HG02870 (cell line): ENCODE data around the gene LIMS2.
A peak's percentile ranks its signal among the peaks of the same experiment; 100 is the strongest.

ENCODE experiments used
- ATAC-seq: cut with Tn5 transposase; IDR thresholded peaks from one replicate; pipeline ENCODE4 v1.9.1; 2021; ENCODE audit warnings: mild to moderate bottlenecking, moderate library complexity; ENCODE audit not compliant: unreplicated experiment

Gene LIMS2

GRCh38 chr2:127701651-127702394 is 26.5 kb upstream of the LIMS2 start:
- ATAC-seq, result peak; percentile 34

- ATAC-seq, result peak; percentile 70
These were observed 25.9 kb upstream of the LIMS2 start, which contains the start of gene SFT2D3 for GRCh38 chr2:127701193-127701650. Gene SFT2D3, plus strand, starts transcription at chr2:127701497. Its CDS starts 32 bp downstream, at chr2:127701529.

GRCh38 chr2:127700527-127701192 is 25.3 kb upstream of the LIMS2 start:
- ATAC-seq, result peak; percentile 49

DNA sequence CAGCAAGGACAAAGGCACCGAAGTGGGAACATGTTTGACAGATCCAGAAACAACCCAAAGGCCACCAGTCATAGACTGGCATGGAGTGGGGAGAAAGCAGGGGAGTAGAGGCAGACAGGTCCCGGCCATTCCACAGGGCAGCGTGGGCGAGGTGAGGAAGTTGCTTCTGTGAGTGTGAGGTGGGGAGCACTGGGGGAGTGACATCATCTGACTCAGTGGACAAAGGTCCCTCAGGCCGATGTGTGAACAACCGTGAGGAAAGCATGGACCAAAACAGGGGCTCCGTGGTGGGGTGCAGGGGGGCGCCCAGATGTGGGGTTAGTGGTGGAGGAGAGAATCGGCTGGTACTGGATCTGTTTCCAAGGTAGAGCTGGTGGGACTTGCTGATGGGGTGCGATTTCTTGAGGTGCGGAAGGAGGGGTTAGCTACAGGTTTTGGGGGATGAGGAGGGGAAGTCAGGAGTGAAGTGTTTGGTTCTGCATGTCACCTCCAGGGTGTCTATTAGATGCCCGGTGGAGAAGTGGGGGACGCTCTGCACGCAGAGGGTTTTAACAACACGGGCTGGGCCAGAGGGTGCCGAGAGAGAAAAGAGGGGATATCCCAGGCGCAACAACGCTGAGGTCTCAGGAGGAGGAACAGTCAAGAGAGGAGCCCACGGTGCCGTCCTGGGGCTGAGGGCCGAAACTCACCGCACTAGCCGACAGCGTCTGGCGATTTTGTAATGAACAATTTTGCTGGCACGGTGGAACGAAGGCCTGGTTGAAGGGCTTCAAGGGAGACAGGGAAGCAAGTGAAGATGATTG is 23.4 kb upstream of the LIMS2 start:
- ATAC-seq, result no peak

DNA sequence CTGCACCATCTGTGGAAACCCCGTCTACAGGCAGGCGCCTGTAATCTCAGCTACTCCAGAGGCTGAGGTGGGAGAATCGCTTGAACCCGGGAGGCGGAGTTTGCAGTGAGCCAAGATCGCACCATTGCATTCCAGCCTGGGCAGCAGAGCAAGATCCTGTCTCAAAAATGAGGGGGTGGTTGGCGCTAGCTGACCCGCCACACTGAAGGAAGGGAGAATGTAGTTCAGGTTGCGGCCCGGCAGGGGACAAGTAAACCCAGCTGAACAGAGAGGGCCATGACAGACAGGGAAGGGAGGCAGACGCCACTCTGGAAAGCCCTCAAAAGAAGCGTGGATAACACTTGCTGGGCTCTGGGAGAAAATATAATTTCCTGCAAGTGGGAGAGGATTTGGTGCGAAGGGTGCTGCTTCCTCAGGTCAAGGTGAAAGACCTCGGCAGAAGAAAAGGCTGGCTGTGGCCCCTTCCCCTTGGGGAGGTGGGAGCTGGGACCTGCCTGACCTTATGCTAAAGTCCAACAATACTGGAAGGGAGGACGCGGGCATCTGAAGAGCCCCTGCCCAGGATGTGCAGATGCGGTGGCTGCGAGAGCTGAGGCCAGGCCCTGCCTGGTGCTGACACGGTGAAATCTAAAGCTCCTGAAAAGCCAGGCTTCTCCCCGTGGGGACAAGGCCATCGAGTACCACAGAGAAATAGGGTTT is 22.3 kb upstream of the LIMS2 start:
- ATAC-seq, result no peak

- no peak for ATAC-seq
These were observed 20.5 kb upstream of the LIMS2 start for GRCh38 chr2:127695491-127696472.

DNA sequence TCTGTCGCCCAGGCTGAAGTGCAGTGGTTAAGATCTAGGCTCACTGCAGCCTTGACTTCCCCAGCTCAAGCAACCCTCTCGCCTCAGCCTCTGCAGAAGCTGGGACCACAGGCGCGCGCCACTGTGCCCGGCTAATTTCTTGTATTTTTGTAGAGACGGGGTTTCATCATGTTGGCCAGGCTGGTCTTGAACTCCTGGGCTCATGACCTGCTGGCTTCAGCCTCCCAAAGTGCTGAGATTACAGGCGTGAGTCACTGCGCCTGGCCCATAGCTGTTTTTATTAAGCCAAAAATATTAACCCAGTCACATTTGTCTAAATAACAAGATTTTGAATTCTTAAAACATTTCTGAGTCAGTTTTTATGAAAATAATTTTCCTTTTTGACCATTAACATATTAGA is 19.7 kb upstream of the LIMS2 start:
- ATAC-seq, result no peak

- ATAC-seq, result no peak
These were observed 15.4 kb upstream of the LIMS2 start for GRCh38 chr2:127690696-127691095.

DNA sequence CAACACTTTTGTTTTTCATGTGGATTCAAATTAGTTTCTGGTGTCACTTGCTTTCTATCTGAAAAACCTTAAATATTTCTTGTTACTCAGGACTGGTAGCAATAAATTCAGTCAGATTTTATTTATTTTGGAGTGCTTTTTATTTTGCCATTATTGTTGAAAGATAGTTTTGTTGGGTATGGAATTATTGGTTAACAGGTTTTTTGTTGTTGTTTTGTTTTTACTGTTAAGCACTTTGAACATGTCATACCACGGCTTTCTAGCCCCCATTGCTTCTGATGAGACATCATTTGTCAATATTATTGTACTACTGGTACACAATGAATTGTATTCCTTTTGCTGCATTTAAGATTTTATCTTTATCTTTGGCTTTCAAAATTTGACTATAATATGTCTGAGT is 13.1 kb upstream of the LIMS2 start:
- ATAC-seq, result no peak

- no peak for ATAC-seq
These were observed 10.2 kb upstream of the LIMS2 start for GRCh38 chr2:127685410-127686080.

- no peak for ATAC-seq
These were observed 8.4 kb upstream of the LIMS2 start for GRCh38 chr2:127683757-127684156.

DNA sequence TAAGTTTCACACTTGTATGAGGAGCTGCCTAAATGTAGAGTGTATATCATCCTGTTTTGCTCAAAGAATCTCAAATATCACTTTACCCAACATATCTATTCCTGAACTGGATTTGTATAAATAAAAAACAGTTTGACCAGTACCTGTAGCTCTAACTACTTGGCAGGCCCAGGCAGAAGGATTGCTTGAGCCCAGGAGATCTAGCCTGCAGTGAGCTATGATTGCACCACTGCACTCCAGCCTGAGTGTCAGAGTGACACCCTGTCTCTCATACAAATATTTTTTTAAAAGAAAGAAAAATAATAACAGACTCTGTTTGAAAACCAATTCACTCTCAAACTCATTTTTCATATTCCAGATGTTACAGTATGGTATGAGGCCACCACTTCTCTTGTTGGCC is 7.7 kb upstream of the LIMS2 start:
- ATAC-seq, result no peak

DNA sequence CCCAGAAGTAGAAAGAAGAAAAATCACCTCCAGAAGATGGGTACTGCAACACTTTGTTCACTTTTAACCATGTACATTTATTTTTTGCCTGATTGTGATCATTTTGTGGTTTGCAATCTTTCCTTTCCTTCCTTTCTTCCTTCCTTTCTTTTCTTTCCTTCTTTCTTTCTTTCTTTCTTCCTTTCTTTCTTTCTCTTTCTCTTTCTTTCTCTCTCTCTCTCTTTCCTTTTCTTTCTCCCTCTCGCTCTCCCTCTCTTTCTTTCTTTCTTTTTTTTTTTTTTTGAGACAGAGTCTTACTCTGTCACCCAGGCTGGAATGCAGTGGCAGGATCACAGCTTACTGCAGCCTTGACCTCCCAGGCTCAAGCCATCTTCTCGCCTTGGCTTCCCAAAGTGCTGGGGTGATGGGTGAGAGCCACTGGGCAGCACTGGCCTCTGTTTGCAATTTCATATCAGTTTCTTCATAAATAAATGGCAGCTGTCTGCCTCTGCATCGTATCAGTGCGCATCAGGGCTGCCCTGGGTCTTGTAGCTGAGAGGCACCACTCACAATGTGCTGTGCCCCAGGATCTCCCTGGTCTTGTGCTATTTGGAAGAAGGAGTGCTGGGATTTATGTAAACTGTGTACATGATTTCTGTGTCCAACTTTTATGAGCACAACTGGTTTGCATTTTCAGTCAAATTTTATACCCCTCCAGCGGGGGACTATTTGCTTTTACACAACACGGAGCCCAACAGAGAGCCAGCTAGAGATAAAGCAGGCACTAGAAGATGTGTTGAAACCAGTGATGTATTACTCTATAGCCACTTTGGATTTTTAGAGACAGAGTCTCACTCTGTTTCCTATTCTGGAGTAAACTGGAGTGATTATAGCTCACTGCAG is 6.9 kb upstream of the LIMS2 start:
- ATAC-seq, result no peak

- no peak for ATAC-seq
These were observed 6.0 kb upstream of the LIMS2 start for GRCh38 chr2:127681288-127681804.

DNA sequence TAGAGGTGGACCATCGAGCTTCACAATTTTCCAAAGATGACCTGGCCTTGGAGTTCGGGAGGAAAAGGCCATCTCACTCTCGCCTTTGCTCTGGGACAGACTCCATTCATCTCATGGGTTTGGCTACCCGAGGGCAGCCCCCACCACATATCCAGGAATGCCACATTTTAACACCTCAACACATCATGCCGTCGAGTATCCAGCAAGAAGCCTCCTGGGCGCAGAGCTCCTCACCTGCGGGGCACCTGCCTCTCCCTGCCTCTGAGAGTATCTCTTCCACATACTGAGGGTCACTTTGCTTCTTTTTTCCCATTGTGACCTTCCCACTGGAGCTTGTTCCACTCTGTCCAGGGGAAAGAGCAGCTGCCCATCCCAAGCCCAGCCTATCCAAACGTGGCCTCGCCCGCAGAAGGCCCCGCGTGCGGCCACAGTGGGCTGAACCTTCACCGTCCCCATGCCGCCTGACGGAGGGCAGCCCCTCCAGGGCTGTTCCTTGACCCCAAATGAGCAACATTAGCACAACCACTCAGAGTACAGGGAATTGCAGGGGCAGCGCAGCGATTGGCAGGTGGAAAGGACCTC is 5.5 kb upstream of the LIMS2 start:
- no peak for ATAC-seq

DNA sequence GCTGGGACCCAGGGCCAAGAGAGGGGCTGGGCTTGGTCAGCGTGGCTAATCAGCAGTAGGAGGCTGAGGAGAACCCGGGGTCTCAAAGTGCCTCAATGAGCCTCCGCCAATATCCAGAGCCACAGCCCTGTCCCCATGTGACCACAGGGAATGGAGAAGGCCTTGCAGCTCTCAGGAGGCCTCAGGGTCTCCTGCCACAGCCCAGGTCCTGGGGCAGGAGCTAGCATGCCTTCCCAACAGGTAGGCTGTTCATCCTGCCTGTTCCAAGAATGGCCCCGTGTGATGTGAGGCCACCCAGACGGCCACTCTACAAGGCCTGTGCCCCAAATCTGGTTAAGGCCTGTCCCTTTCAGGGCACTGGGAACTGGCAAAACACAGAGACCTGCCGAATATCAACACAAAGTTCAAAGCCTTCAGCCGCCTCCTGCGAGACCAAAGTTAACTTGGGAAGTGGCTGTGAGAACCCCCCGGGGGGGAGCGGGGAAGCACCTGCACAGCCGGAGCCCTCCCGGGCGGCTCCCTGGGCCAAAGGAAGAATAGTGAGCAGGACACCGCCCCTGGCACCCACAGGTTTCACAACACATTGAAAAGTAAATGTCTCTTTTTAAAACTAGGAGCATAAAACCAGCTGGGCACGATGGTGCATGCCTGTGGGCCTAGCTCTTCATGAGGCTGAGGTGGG is 4.5 kb upstream of the LIMS2 start:
- ATAC-seq, result no peak

DNA sequence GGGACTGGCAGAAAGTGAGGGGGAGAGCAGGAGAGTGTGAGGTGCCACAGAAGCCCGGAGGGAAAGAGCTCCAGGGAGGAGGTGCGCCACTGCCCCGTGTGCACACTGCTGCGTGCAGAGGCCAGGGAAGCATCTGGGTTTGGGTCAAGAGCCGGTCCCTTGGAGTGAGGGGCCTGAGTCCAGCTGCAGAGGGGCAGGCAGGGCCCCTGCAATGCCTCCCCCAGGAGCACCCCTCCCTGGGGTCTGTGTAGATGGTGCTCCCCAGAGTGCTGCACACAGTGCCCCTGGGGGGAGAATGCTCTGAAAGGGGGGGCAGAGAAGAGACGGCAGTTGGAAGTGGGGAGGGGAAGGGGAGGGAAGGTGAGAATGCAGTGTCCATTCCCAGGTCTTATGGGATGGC is 3.7 kb upstream of the LIMS2 start:
- ATAC-seq, result no peak
